Fibroblast of lung (primary cell): ENCODE data around the gene PARP9. TPM values are rescaled to one million over a fixed set of nuclear protein-coding genes. Genes with fewer than 3 reads are reported as not detected.

Experiments used
- DNase-seq, 2 donors: peaks; one replicate each; pipeline versions ENCODE4 v3.0.0 to v3.0.0-alpha.2; 2010; ENCODE audit warnings: low read depth in 2 of 2
- H2AFZ ChIP-seq: 2 replicates; pipeline ENCODE4 v1.5.1; 2012; ENCODE audit warnings: low read length, control low read depth, inconsistent platforms
- H3K27ac ChIP-seq: 2 replicates; pipeline ENCODE4 v1.5.1; 2011; ENCODE audit warnings: low read length, control low read depth; ENCODE audit not compliant: insufficient read depth
- H3K27me3 ChIP-seq: 2 replicates; pipeline ENCODE4 v1.5.1; 2011; ENCODE audit warnings: mild to moderate bottlenecking, low read length; ENCODE audit not compliant: control insufficient read depth, insufficient read depth
- H3K36me3 ChIP-seq: 2 replicates; pipeline ENCODE4 v1.5.1; 2011; ENCODE audit warnings: low read length; ENCODE audit not compliant: control insufficient read depth, insufficient read depth
- H3K4me1 ChIP-seq: 2 replicates; pipeline ENCODE4 v1.5.1; 2011; ENCODE audit warnings: low read length; ENCODE audit not compliant: control insufficient read depth, insufficient read depth; ENCODE audit errors: extremely low read depth
- H3K4me2 ChIP-seq: 2 replicates; pipeline ENCODE4 v1.5.1; 2011; ENCODE audit warnings: low read length, control low read depth; ENCODE audit not compliant: insufficient read depth; ENCODE audit errors: extremely low read depth
- H3K4me3 ChIP-seq, 4 experiments: fragments of 200-600 bp in 1 of 4; sonication (generic) in 1 of 4; replicated peaks in 1 of 4; 2 replicates each; pipeline ENCODE4 v1.5.1; 2011 to 2016; ENCODE audit warnings: low read length in 4 of 4, low read depth in 3 of 4, mild to moderate bottlenecking in 3 of 4, control low read depth in 2 of 4, inconsistent platforms in 1 of 4, mixed read lengths in 1 of 4; ENCODE audit not compliant: insufficient read depth in 1 of 4; ENCODE audit errors: control extremely low read depth in 1 of 4
- H3K79me2 ChIP-seq: 2 replicates; pipeline ENCODE4 v1.5.1; 2012; ENCODE audit warnings: mild to moderate bottlenecking, low read length, inconsistent platforms; ENCODE audit not compliant: control insufficient read depth, insufficient read depth
- H3K9ac ChIP-seq: 2 replicates; pipeline ENCODE4 v1.5.1; 2011; ENCODE audit warnings: mild to moderate bottlenecking, low read length, control low read depth; ENCODE audit not compliant: insufficient read depth
- H3K9me3 ChIP-seq: 2 replicates; pipeline ENCODE4 v1.5.1; 2012; ENCODE audit warnings: low read depth, low read length; ENCODE audit not compliant: control insufficient read depth, insufficient read depth
- H4K20me1 ChIP-seq: 2 replicates; pipeline ENCODE4 v1.5.1; 2011; ENCODE audit warnings: low read length; ENCODE audit not compliant: control insufficient read depth, insufficient read depth; ENCODE audit errors: extremely low read depth
- CTCF ChIP-seq, 2 donors: IDR thresholded peaks in 1 of 2; conservative IDR thresholded peaks in 1 of 2; 1 replicate in 1 of 2; 2 replicates in 1 of 2; pipeline ENCODE4 v1.5.1; 2011 to 2012; ENCODE audit warnings: low read length in 2 of 2, control low read depth in 1 of 2, inconsistent platforms in 1 of 2, low read depth in 1 of 2, mild to moderate bottlenecking in 1 of 2
- EZH2 ChIP-seq: IDR thresholded peaks from 2 replicates; pipeline ENCODE4 v1.5.1; 2012; ENCODE audit warnings: low read length, control low read depth, mild to moderate bottlenecking; ENCODE audit errors: missing control alignments
- polyA plus RNA-seq, 2 donors: library from polyadenylated mRNA; depleted of rRNA in 1 of 2; stranded (reverse) in 1 of 2; unstranded in 1 of 2; fragments of >200 nt; gene quantifications; 2 replicates each; pipeline ENCODE4 v1.2.1, GENCODE V29; 2011 to 2012; ENCODE audit warnings: missing spikeins in 1 of 2
- total RNA-seq: library from RNA; depleted of rRNA; stranded (reverse); fragments of >200 nt; gene quantifications from 2 replicates; pipeline ENCODE4 v1.2.1, GENCODE V29; 2014

PARP9 gene
- total and polyA plus RNA-seq, 2 donors (not counting 1 experiment from before 2014, with no cell fraction given): 50.0 to 56.0 TPM

DNA sequence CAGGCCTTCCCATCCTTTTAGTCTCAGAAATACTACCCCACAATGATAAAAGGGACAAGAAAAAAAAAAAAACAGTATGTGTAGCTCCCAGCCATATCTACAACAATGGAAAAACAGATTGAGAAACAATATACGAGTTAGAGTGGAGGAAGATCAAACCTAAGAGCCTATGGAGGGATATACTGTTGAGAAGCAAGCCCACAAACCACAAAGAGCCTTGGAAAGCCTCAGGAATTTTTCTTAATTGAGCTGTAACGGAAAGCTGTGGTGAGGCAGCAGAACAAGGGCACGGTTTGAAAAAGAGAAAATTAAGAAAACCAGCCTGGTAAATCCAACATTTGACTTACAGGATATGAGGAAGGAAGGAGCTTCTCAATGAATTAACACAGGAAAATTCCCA is 70.8 kb downstream of the PARP9 start:
- H3K36me3 ChIP-seq: no peaks in the 10 kb centered on the region
- no peak overlapping the region for H3K9ac ChIP-seq
- no peak overlapping the region for H3K27ac ChIP-seq
- peak; percentile 54 to 85 for DNase-seq
- H3K4me3 ChIP-seq: no peak overlapping the region
- H2AFZ ChIP-seq: no peak overlapping the region
- peaks cover 4% of the 10 kb centered on the region for H3K4me1 ChIP-seq
- no peaks in the 10 kb centered on the region for H3K27me3 ChIP-seq
- H3K4me2 ChIP-seq: no peak overlapping the region
- no peaks in the 10 kb centered on the region for H4K20me1 ChIP-seq
- no peak for TF ChIP-seq EZH2
- TF ChIP-seq CTCF (conservative IDR thresholded peaks at IDR 0.05 in 1 of 2, IDR thresholded peaks at IDR 0.05 in 1 of 2; ENCODE audit: low read depth in 1 of 2, low read length in 2 of 2): no peak
- no peaks in the 10 kb centered on the region for H3K9me3 ChIP-seq
- peaks cover 25% of the 10 kb centered on the region for H3K79me2 ChIP-seq

GRCh38 chr3:122488262-122488973 is 75.7 kb downstream of the PARP9 start:
- H3K27ac ChIP-seq: no peak overlapping the region
- peaks cover 5% of the 10 kb centered on the region for H4K20me1 ChIP-seq
- no peak overlapping the region for H3K9ac ChIP-seq
- no peaks in the 10 kb centered on the region for H3K36me3 ChIP-seq
- H3K4me2 ChIP-seq: no peak overlapping the region
- H3K79me2 ChIP-seq: peaks cover 21% of the 10 kb centered on the region
- TF ChIP-seq EZH2: no peak
- DNase-seq: no peak
- no peaks in the 10 kb centered on the region for H3K9me3 ChIP-seq
- H2AFZ ChIP-seq: no peak overlapping the region
- no peak overlapping the region for H3K4me3 ChIP-seq
- no peaks in the 10 kb centered on the region for H3K4me1 ChIP-seq
- no peaks in the 10 kb centered on the region for H3K27me3 ChIP-seq

- H3K79me2 ChIP-seq: peaks cover 34% of the 10 kb centered on the region
- no peaks in the 10 kb centered on the region for H3K9me3 ChIP-seq
- no peak overlapping the region for H3K27ac ChIP-seq
- H4K20me1 ChIP-seq: peaks cover 6% of the 10 kb centered on the region
- no peaks in the 10 kb centered on the region for H3K27me3 ChIP-seq
- no peak overlapping the region for H2AFZ ChIP-seq
- H3K36me3 ChIP-seq: no peaks in the 10 kb centered on the region
- peaks cover 2% of the 10 kb centered on the region for H3K4me1 ChIP-seq
- TF ChIP-seq EZH2: no peak
- TF ChIP-seq CTCF (conservative IDR thresholded peaks at IDR 0.05 in 1 of 2, IDR thresholded peaks at IDR 0.05 in 1 of 2; ENCODE audit: low read depth in 1 of 2, low read length in 2 of 2): no peak
- peak; percentile 51 to 66 for DNase-seq
- no peak overlapping the region for H3K4me2 ChIP-seq
- H3K4me3 ChIP-seq: no peak overlapping the region
- H3K9ac ChIP-seq: no peak overlapping the region
Observed at GRCh38 chr3:122484985-122485384, 79.1 kb downstream of the PARP9 start.
